SU-DHL-6 (cell line): Measurements from ENCODE around the gene ATP2B2.

ENCODE experiments used
- H2AFZ ChIP-seq: fragments of 200-600 bp; sonication (generic); 2 replicates; pipeline ENCODE4 v1.6.1; 2014; ENCODE audit warnings: low read depth, mild to moderate bottlenecking, moderate library complexity, mixed read lengths, antibody characterized with exemption, low read length; ENCODE audit not compliant: severe bottlenecking
- H3F3A ChIP-seq: fragments of 200-600 bp; shearing (Covaris generic); 2 replicates; pipeline ENCODE4 v1.6.0; 2016; ENCODE audit warnings: antibody characterized with exemption, mild to moderate bottlenecking; ENCODE audit not compliant: insufficient read depth
- H3K27ac ChIP-seq: fragments of 200-600 bp; sonication (generic); 2 replicates; pipeline ENCODE4 v1.5.1; 2016; ENCODE audit warnings: low read depth, mild to moderate bottlenecking, low read length, moderate library complexity, mixed read lengths
- H3K27me3 ChIP-seq: fragments of 200-600 bp; sonication (generic), shearing (Covaris generic); 2 replicates; pipeline ENCODE4 v1.6.0; 2014; ENCODE audit warnings: mild to moderate bottlenecking, low read length
- H3K36me3 ChIP-seq: fragments of 200-600 bp; sonication (generic); 2 replicates; pipeline ENCODE4 v1.6.1; 2014; ENCODE audit warnings: mild to moderate bottlenecking, low read length, mixed read lengths
- H3K4me2 ChIP-seq: fragments of 300-600, 200-600 bp; shearing (Covaris generic), sonication (generic); 2 replicates; pipeline ENCODE4 v1.6.0; 2014; ENCODE audit warnings: low read length, low read depth, mild to moderate bottlenecking; ENCODE audit not compliant: poor library complexity, severe bottlenecking
- H3K4me3 ChIP-seq: fragments of 200-600 bp; sonication (generic); 2 replicates; pipeline ENCODE4 v1.5.1; 2014; ENCODE audit warnings: antibody characterized with exemption, low read length, mild to moderate bottlenecking, mixed read lengths; ENCODE audit not compliant: insufficient read depth, poor library complexity, severe bottlenecking
- H3K79me2 ChIP-seq: fragments of 200-600 bp; sonication (generic); 2 replicates; pipeline ENCODE4 v1.6.1; 2014; ENCODE audit warnings: mild to moderate bottlenecking, low read length, moderate library complexity; ENCODE audit not compliant: insufficient read depth
- H3K9ac ChIP-seq: fragments of 200-600 bp; sonication (generic); 2 replicates; pipeline ENCODE4 v1.7.0; 2014; ENCODE audit warnings: mild to moderate bottlenecking, low read length
- H3K9me2 ChIP-seq: fragments of 200-600 bp; sonication (generic); replicated peaks from 2 replicates; pipeline ENCODE4 v1.6.1; 2014; ENCODE audit warnings: low read length; ENCODE audit not compliant: insufficient read depth
- H3K9me3 ChIP-seq: fragments of 200-600 bp; sonication (generic); 2 replicates; pipeline ENCODE4 v1.6.1; 2014; ENCODE audit warnings: low read length, mixed read lengths; ENCODE audit not compliant: insufficient read depth
- H4K20me1 ChIP-seq: fragments of 200-600 bp; sonication (generic); 2 replicates; pipeline ENCODE4 v1.6.1; 2014; ENCODE audit warnings: low read depth, mild to moderate bottlenecking, antibody characterized with exemption, low read length, moderate library complexity, mixed read lengths
- CTCF ChIP-seq: fragments of 200-600 bp; sonication (generic); IDR thresholded peaks from one replicate; pipeline ENCODE4 v1.5.1; 2017; ENCODE audit warnings: antibody characterized with exemption, mild to moderate bottlenecking, low read length, moderate library complexity; ENCODE audit not compliant: insufficient read depth, poor library complexity, severe bottlenecking
- EZH2phosphoT487 ChIP-seq: fragments of 200-600 bp; sonication (generic), shearing (Covaris generic); conservative IDR thresholded peaks from 2 replicates; pipeline ENCODE4 v1.6.1; 2018; ENCODE audit warnings: mild to moderate bottlenecking, antibody characterized with exemption, low read length, moderate library complexity, mixed read lengths

ATP2B2 gene

DNA sequence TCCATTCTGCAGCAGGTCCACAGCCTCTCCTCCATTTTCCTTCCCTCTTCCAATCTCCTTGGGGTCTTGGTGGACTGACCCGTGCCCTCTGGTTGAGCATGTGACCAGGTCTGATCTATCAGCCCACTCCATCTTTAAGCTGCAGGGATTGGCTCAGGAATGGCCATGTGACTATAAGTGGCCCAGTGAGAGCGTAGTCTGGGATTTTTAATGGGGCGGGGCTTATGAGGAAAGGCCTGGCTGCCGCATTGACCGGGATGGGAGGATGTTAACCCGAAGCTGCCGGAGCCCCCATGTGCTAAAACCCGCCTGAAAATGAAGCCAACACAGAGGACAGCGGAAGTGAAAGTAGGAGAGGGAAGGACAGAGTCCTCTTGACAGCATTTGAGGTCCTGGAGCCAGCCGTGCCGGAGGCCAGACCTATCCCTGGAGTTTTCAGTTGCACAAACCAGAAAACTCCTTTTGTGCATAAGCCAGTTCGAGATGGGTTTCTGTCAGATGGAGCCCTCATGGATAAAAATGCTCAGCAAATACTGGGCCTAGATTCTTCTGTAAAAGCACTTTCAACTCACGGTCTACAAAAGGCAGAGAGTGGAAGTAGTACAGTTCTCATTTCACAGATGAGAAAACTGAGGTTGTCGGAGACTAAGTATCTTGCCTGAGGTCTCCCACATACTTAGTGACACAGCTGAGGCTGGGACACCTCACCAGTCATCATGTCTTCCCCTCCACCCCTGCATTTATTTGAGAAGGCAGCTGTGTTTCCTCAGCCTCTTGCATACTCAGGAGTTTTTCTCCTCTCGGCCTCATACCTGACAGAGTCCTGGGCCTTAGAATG, 61.9 kb downstream of the ATP2B2 start:
- no peaks in the 10 kb centered on the region for H3K79me2 ChIP-seq
- no peak overlapping the region for H2AFZ ChIP-seq
- H3K9me2 ChIP-seq = no peaks in the 10 kb centered on the region
- H3F3A ChIP-seq = no peaks in the 10 kb centered on the region
- H4K20me1 ChIP-seq = no peaks in the 10 kb centered on the region
- no peak overlapping the region for H3K27ac ChIP-seq
- no peaks in the 10 kb centered on the region for H3K36me3 ChIP-seq
- H3K4me2 ChIP-seq = no peak overlapping the region
- TF ChIP-seq CTCF = no peak
- TF ChIP-seq EZH2phosphoT487 = no peak
- no peaks in the 10 kb centered on the region for H3K27me3 ChIP-seq
- no peak overlapping the region for H3K9ac ChIP-seq
- H3K4me3 ChIP-seq = no peak overlapping the region
- H3K9me3 ChIP-seq = no peaks in the 10 kb centered on the region

- Histone ChIP-seq H3F3A (no peaks in the 10 kb centered on the region), H3K79me2 (no peaks in the 10 kb centered on the region), H3K9me2 (no peaks in the 10 kb centered on the region), H3K9ac (no peak overlapping the region), H3K4me3 (no peak overlapping the region), H3K27ac (no peak overlapping the region), H3K27me3 (no peaks in the 10 kb centered on the region), H3K36me3 (no peaks in the 10 kb centered on the region), H4K20me1 (no peaks in the 10 kb centered on the region), H3K4me2 (no peak overlapping the region), H3K9me3 (no peaks in the 10 kb centered on the region), H2AFZ (no peak overlapping the region)
- TF ChIP-seq CTCF = no peak
- no peak for TF ChIP-seq EZH2phosphoT487
These were observed 63.1 kb downstream of the ATP2B2 start for GRCh38 chr3:10442151-10442795.

DNA sequence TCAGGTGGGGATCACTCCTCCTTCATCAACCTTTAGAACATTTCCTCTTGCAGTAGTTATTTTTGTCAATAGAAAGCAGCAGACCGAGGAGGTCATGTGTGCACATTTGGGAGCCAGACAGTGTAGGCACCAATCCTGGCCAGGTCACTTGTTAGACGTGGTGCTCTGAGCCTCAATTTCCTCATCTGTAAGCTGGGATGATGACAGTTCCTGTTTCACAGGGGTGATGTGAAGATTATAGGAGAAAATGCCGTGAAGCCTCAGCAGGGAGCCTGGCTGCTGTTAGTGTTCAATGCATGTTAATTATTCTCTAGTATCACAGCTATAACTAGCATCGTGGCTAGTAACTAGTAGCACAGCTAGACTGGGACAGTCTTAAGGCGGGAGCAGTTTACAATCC, 64.7 kb downstream of the ATP2B2 start:
- H3K9ac ChIP-seq = no peak overlapping the region
- H3K9me2 ChIP-seq = no peaks in the 10 kb centered on the region
- no peaks in the 10 kb centered on the region for H3K9me3 ChIP-seq
- no peak overlapping the region for H2AFZ ChIP-seq
- no peaks in the 10 kb centered on the region for H3K79me2 ChIP-seq
- H3K4me3 ChIP-seq = no peak overlapping the region
- H3K27ac ChIP-seq = no peak overlapping the region
- no peaks in the 10 kb centered on the region for H3K36me3 ChIP-seq
- TF ChIP-seq EZH2phosphoT487 (no peak), CTCF (no peak)
- no peak overlapping the region for H3K4me2 ChIP-seq
- no peaks in the 10 kb centered on the region for H3F3A ChIP-seq
- H4K20me1 ChIP-seq = no peaks in the 10 kb centered on the region
- no peaks in the 10 kb centered on the region for H3K27me3 ChIP-seq
